B cell (primary cell): ENCODE data around the gene RLBP1. TPM values are rescaled to one million over a fixed set of nuclear protein-coding genes. Genes with fewer than 3 reads are reported as not detected.
"Not testable (repeated sequence)": the region's sequence is repeated elsewhere in the genome, so short reads cannot be mapped to it uniquely, and the experiment has no call there.

Experiments used
- ATAC-seq: fragments of 200-7000 bp; cut with Tn5 transposase; one replicate; pipeline ENCODE4 v1.10.0; 2021; ENCODE audit warnings: low read depth, mild to moderate bottlenecking, moderate number of reproducible peaks, moderate library complexity
- CTCF ChIA-PET: fragments of 350-600 bp; sonication (Branson Sonifier 250); formaldehyde crosslinking; loops from one replicate; lab custom pipeline; 2021; ENCODE audit warnings: antibody characterized with exemption, inconsistent platforms; lab: Charles Lee
- POLR2A ChIA-PET: fragments of 350-600 bp; sonication (Branson Sonifier 250); formaldehyde crosslinking; loops from one replicate; lab custom pipeline; 2021; ENCODE audit warnings: antibody characterized with exemption; lab: Charles Lee
- DNase-seq: peaks from one replicate; pipeline ENCODE4 v3.0.0; 2013
- H2AFZ ChIP-seq: 2 replicates; pipeline ENCODE4 v1.6.1; 2012; ENCODE audit warnings: mild to moderate bottlenecking, low read depth, low read length; ENCODE audit not compliant: insufficient read depth, poor library complexity, severe bottlenecking
- H3K27ac ChIP-seq, 2 donors: 1 replicate in 1 of 2; 2 replicates in 1 of 2; pipeline ENCODE4 v1.5.1; 2012 to 2013; ENCODE audit warnings: low read length in 2 of 2, mild to moderate bottlenecking in 2 of 2, moderate library complexity in 1 of 2
- H3K27me3 ChIP-seq, 4 experiments: fragments of 200-600 bp in 1 of 4; sonication (generic) in 1 of 4; replicated peaks in 1 of 4; 1 replicate in 2 of 4; 2 replicates in 2 of 4; pipeline versions ENCODE4 v1.6.1 to v1.7.0; 2013 to 2016; ENCODE audit warnings: low read length in 3 of 4, mild to moderate bottlenecking in 2 of 4, mixed read lengths in 1 of 4, moderate library complexity in 1 of 4; ENCODE audit not compliant: insufficient read depth in 4 of 4, control insufficient read depth in 3 of 4; ENCODE audit errors: control extremely low read depth in 1 of 4
- H3K36me3 ChIP-seq, 2 experiments: replicated peaks in 1 of 2; 1 replicate in 1 of 2; 2 replicates in 1 of 2; pipeline versions ENCODE4 v1.6.1 to v1.7.1; 2013; ENCODE audit warnings: low read length in 1 of 2; ENCODE audit not compliant: insufficient read depth in 2 of 2, control insufficient read depth in 1 of 2; ENCODE audit errors: control extremely low read depth in 1 of 2, extremely low read depth in 1 of 2
- H3K4me1 ChIP-seq, 2 donors: fragments of 200-600 bp in 1 of 2; sonication (generic) in 1 of 2; 1 replicate in 1 of 2; 2 replicates in 1 of 2; pipeline versions ENCODE4 v1.5.1 to v1.6.1; 2013 to 2017; ENCODE audit warnings: low read length in 2 of 2; ENCODE audit not compliant: control insufficient read depth in 2 of 2, insufficient read depth in 2 of 2
- H3K4me2 ChIP-seq: replicated peaks from 2 replicates; pipeline ENCODE3; 2012; ENCODE audit warnings: mild to moderate bottlenecking, low read depth, low read length; ENCODE audit not compliant: poor library complexity, severe bottlenecking
- H3K4me3 ChIP-seq, 5 experiments: fragments of 200-600 bp in 1 of 5; sonication (generic) in 1 of 5; 1 replicate in 3 of 5; 2 replicates in 2 of 5; pipeline versions ENCODE4 v1.5.1 to v1.7.0; 2011 to 2016; ENCODE audit warnings: low read length in 4 of 5, mild to moderate bottlenecking in 4 of 5, low read depth in 2 of 5, control low read depth in 1 of 5, moderate library complexity in 1 of 5; ENCODE audit not compliant: insufficient read depth in 1 of 5; ENCODE audit errors: control extremely low read depth in 1 of 5, extremely low read depth in 1 of 5
- H3K79me2 ChIP-seq: fragments of 200-600 bp; sonication (generic); one replicate; pipeline ENCODE4 v1.6.0; 2016; ENCODE audit warnings: low read length; ENCODE audit not compliant: control insufficient read depth, insufficient read depth
- H3K9ac ChIP-seq: fragments of 200-600 bp; sonication (generic); 2 replicates; pipeline ENCODE4 v1.6.1; 2017; ENCODE audit warnings: mild to moderate bottlenecking, low read length, moderate library complexity
- H3K9me3 ChIP-seq, 3 donors: one replicate each; pipeline versions ENCODE4 v1.6.1 to v1.7.1; 2013; ENCODE audit warnings: low read length in 2 of 3; ENCODE audit not compliant: control insufficient read depth in 2 of 3, insufficient read depth in 1 of 3; ENCODE audit errors: control extremely low read depth in 1 of 3
- H4K20me1 ChIP-seq: 2 replicates; pipeline ENCODE4 v1.6.0; 2012; ENCODE audit warnings: mild to moderate bottlenecking, low read length; ENCODE audit not compliant: insufficient read depth, control insufficient read depth, poor library complexity, severe bottlenecking
- H3K27ac Mint-ChIP-seq: one replicate; pipeline ENCODE4 v1.8.0; 2021; ENCODE audit warnings: mixed read lengths
- H3K27me3 Mint-ChIP-seq: one replicate; pipeline ENCODE4 v1.8.0; 2021; ENCODE audit warnings: mixed read lengths
- H3K4me1 Mint-ChIP-seq: one replicate; pipeline ENCODE4 v1.8.0; 2021; ENCODE audit warnings: mixed read lengths
- H3K4me3 Mint-ChIP-seq: one replicate; pipeline ENCODE4 v1.8.0; 2021; ENCODE audit warnings: mixed read lengths
- H3K9me3 Mint-ChIP-seq: one replicate; pipeline ENCODE4 v1.8.0; 2022; ENCODE audit warnings: mixed read lengths; ENCODE audit not compliant: insufficient read depth
- CTCF ChIP-seq: fragments of 200-600 bp; IDR thresholded peaks from one replicate; pipeline ENCODE4 v1.8.0; 2022; ENCODE audit warnings: antibody characterized with exemption, mild to moderate bottlenecking
- EZH2 ChIP-seq: IDR thresholded peaks from 2 replicates; pipeline ENCODE4 v1.6.1; 2012; ENCODE audit warnings: borderline replicate concordance, low read depth, mild to moderate bottlenecking, moderate library complexity, low read length; ENCODE audit not compliant: insufficient read depth, poor library complexity, severe bottlenecking
- WGBS: methylation state at CpG from one replicate; pipeline ENCODE4 v1.1.5; 2013; ENCODE audit warnings: missing lambda C conversion rate; ENCODE audit not compliant: insufficient coverage; 5-methylcytosine and 5-hydroxymethylcytosine counted together
- intact Hi-C: fragments of 100-400 bp; cut with micrococcal nuclease; formaldehyde crosslinking; loops from one replicate; pipeline ENCODE4 v1.10.0; 2022
- polyA plus RNA-seq: library from polyadenylated mRNA; depleted of rRNA; stranded (reverse); fragments of >200 nt; gene quantifications from 2 replicates; pipeline ENCODE4 v1.2.3, GENCODE V29; 2012
- total RNA-seq, 2 donors: library from RNA; stranded (reverse); fragments of 120-200 nt in 1 of 2; gene quantifications; 1 replicate in 1 of 2; 2 replicates in 1 of 2; pipeline versions ENCODE4 v1.2.3 to v1.2.4, GENCODE V29; 2013 to 2022

The RLBP1 gene
- total and polyA plus RNA-seq, 2 donors (not counting 1 experiment from before 2014, with no cell fraction given) = not detected

DNA sequence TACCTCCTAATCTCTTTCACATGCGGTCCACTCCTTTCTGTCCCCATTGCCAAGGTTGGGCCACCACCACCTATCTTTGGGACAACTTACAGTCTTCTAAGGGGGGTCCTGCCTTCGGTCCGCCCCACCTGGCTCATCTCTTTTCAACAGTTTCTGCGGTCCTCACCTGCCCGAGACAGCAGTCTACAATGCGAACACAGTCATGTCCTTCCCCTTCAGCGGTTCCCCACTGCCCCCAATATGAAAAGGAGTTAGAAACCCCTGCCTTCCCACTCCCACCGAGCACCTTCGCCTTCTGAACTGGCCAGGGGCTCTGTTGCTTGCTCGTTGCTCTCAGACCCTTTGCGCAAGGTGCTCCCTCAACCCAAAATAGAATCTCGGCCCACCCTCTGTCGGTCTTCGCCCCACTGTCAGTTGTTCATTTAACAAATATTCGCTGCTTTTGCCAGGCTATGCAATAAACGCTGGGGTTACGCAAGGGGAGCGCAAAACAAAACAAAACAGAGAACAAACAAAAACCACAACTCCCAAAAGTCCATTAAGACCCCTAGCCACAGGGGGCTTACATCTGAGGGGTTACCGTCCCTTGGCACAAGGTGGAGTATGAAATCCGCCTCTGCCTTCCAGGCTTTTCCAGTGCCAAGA, 21.8 kb upstream of the RLBP1 start:
- intact Hi-C loops = loop anchor here (1.0 to 10.0 kb wide), 4 partner anchors 91 to 778 kb away; partner anchors contain the start of genes ABHD2, MRPL46, MRPS11 and POLG

GRCh38 chr15:89239883-89240810, 18.8 kb upstream of the RLBP1 start:
- CTCF ChIA-PET = interaction anchor here (1.3 to 2.5 kb wide), 3 partner anchors 33 to 182 kb away, joined by 3 to 12 read pairs (median 6); no protein-coding TSS in a partner anchor
- ATAC-seq, H3K27ac ChIP-seq, H3K27ac Mint-ChIP-seq, H4K20me1 ChIP-seq, H3K4me2 ChIP-seq, H3K9ac ChIP-seq, H3K79me2 ChIP-seq, H3K4me3 Mint-ChIP-seq, H3K27me3 Mint-ChIP-seq, H2AFZ ChIP-seq, H3K9me3 ChIP-seq, H3K4me3 ChIP-seq, H3K9me3 Mint-ChIP-seq, POLR2A ChIA-PET, H3K27me3 ChIP-seq, DNase-seq, H3K36me3 ChIP-seq: not testable (repeated sequence)
- H3K4me1 ChIP-seq = peaks cover 10 to 17% of the 10 kb centered on the region in 2 donors
- WGBS = 93% methylated on average over 5 of the region's 12 CpGs
- H3K4me1 Mint-ChIP-seq = peaks cover 19% of the 10 kb centered on the region
- intact Hi-C loops = loop anchor here (10.0 kb wide), 3 partner anchors 155 to 775 kb away; partner anchors contain the start of genes ABHD2, MRPL46, MRPS11 and TICRR

More for the DNA sequence above, 21.8 kb upstream of the RLBP1 start:
- Histone ChIP-seq H3K4me1 (peaks cover 10 to 17% of the 10 kb centered on the region in 2 donors), H3K4me2 (peak overlapping the region; percentile 80), H3K4me3 (peak overlapping the region; percentile 62 to 92 (median 76)), H3K27me3 (no peaks in the 10 kb centered on the region), H3K9ac (peak overlapping the region; percentile 70), H3K9me3 (no peaks in the 10 kb centered on the region), H2AFZ (peak overlapping the region; percentile 90), H3K27ac (peak overlapping the region in 1 of 2 donors; percentile 16), H4K20me1 (no peaks in the 10 kb centered on the region), H3K36me3 (peaks cover 0 to 3% of the 10 kb centered on the region in 2 experiments), H3K79me2 (no peaks in the 10 kb centered on the region)
- H3K4me3 Mint-ChIP-seq = peak overlapping the region; percentile 97
- ATAC-seq (no peak), DNase-seq (no peak)
- peak overlapping the region; percentile 81 for H3K27ac Mint-ChIP-seq
- no peaks in the 10 kb centered on the region for H3K27me3 Mint-ChIP-seq
- CTCF ChIA-PET = interaction anchor here (1.2 to 2.6 kb wide), 3 partner anchors 36 to 339 kb away, joined by 3 to 12 read pairs (median 8); no protein-coding TSS in a partner anchor
- TF ChIP-seq EZH2 = no peak
- no peak for TF ChIP-seq CTCF
- H3K9me3 Mint-ChIP-seq = no peaks in the 10 kb centered on the region
- WGBS = 43% methylated on average over 18 of the region's 20 CpGs
- POLR2A ChIA-PET = interaction anchor here (0.6 kb wide), 1 partner anchor 92 kb away, joined by 4 read pairs; the partner anchor contains the start of gene POLG
- peaks cover 31% of the 10 kb centered on the region for H3K4me1 Mint-ChIP-seq
